AML-193 (cell line): ENCODE measurements around the gene AQP3.
"Not testable (repeated sequence)": the region's sequence is repeated elsewhere in the genome, so short reads cannot be mapped to it uniquely, and the experiment has no call there.

ENCODE experiments used
- DNase-seq, 2 experiments: peaks; one replicate each; lab custom pipeline; 2025; lab: John Stamatoyannopoulos, UW

AQP3 gene

GRCh38 chr9:33446946-33447798, at the start of gene AQP3:
Gene AQP3, minus strand, starts transcription at chr9:33447593. Its CDS starts 63 bp downstream, at chr9:33447530.
- DNase-seq = peak; percentile 50 to 66

- not testable (repeated sequence) for DNase-seq
Observed at GRCh38 chr9:33493819-33494218, 46.4 kb upstream of the AQP3 start.

GRCh38 chr9:33489066-33489465, 41.7 kb upstream of the AQP3 start:
- DNase-seq = no peak

- DNase-seq = not testable (repeated sequence)
Observed at GRCh38 chr9:33485312-33485711, 37.9 kb upstream of the AQP3 start.

GRCh38 chr9:33480976-33481375, 33.6 kb upstream of the AQP3 start:
- DNase-seq = no peak

GRCh38 chr9:33480106-33480505, 32.7 kb upstream of the AQP3 start:
- DNase-seq = no peak

- DNase-seq = no peak
Observed at GRCh38 chr9:33476503-33476902, 29.1 kb upstream of the AQP3 start.

- no peak for DNase-seq
Observed at GRCh38 chr9:33475357-33475756, 28.0 kb upstream of the AQP3 start.

- DNase-seq = peak; percentile 95 to 97
Observed at GRCh38 chr9:33473643-33474352, 26.4 kb upstream of the AQP3 start, which contains the start of gene NOL6. Gene NOL6, minus strand, starts transcription at chr9:33473924. Its CDS starts 82 bp downstream, at chr9:33473842.

- DNase-seq = no peak
Observed at GRCh38 chr9:33472881-33473615, 25.7 kb upstream of the AQP3 start.

GRCh38 chr9:33472171-33472880, 24.9 kb upstream of the AQP3 start:
- no peak for DNase-seq

GRCh38 chr9:33471361-33471760, 24.0 kb upstream of the AQP3 start:
- no peak for DNase-seq

- no peak for DNase-seq
Observed at GRCh38 chr9:33469891-33470290, 22.5 kb upstream of the AQP3 start.

- DNase-seq = no peak
Observed at GRCh38 chr9:33468797-33469621, 21.6 kb upstream of the AQP3 start.

GRCh38 chr9:33468215-33468730, 20.9 kb upstream of the AQP3 start:
- DNase-seq = no peak

- no peak for DNase-seq
Observed at GRCh38 chr9:33467526-33467925, 20.1 kb upstream of the AQP3 start.

- DNase-seq = no peak
Observed at GRCh38 chr9:33466565-33467495, 19.4 kb upstream of the AQP3 start.

GRCh38 chr9:33465596-33466564, 18.5 kb upstream of the AQP3 start:
- DNase-seq = no peak
